Activated naive CD8-positive, alpha-beta T cell treated with anti-CD3 and anti-CD28 coated beads, Interleukin-2, amount 50 U/mL, for 16 hours (primary cell): Measurements from ENCODE around the gene VEGFA.
A peak's percentile ranks its signal among the peaks of the same experiment; 100 is the strongest.

ENCODE experiments used
- DNase-seq: peaks from one replicate; pipeline ENCODE4 v3.0.0-alpha.2; 2020; ENCODE audit warnings: low read depth, low spot score

Gene VEGFA

DNA sequence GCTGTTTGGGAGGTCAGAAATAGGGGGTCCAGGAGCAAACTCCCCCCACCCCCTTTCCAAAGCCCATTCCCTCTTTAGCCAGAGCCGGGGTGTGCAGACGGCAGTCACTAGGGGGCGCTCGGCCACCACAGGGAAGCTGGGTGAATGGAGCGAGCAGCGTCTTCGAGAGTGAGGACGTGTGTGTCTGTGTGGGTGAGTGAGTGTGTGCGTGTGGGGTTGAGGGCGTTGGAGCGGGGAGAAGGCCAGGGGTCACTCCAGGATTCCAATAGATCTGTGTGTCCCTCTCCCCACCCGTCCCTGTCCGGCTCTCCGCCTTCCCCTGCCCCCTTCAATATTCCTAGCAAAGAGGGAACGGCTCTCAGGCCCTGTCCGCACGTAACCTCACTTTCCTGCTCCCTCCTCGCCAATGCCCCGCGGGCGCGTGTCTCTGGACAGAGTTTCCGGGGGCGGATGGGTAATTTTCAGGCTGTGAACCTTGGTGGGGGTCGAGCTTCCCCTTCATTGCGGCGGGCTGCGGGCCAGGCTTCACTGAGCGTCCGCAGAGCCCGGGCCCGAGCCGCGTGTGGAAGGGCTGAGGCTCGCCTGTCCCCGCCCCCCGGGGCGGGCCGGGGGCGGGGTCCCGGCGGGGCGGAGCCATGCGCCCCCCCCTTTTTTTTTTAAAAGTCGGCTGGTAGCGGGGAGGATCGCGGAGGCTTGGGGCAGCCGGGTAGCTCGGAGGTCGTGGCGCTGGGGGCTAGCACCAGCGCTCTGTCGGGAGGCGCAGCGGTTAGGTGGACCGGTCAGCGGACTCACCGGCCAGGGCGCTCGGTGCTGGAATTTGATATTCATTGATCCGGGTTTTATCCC lies at the start of gene VEGFA:
VEGFA (plus strand) TSS at position 686 of the 846 bp plus-strand sequence.
- peak; percentile 79 for DNase-seq

DNA sequence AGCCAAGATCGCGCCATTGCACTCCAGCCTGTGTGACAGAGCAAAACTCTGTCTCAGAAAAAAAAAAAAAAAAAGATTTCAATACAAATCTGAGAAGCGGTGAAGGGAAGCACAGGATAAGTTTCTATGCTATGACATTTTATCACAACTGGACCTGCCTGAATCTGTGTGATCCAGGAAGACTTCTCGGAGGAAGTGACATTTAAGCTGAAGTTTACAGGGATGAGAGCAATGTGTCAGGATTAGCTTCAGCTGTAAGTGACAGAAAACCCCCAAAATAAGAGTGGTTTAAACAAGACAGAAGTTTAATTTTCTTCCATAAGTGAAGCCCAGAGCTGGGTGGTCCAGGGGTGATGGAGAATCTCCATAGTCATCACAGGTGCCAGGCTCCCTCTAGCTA lies 49.0 kb upstream of the VEGFA start:
- DNase-seq = no peak

- no peak for DNase-seq
Observed at GRCh38 chr6:43722920-43723545, 47.0 kb upstream of the VEGFA start.

- peak; percentile 50 for DNase-seq
Observed at GRCh38 chr6:43723737-43724295, 46.2 kb upstream of the VEGFA start.

- DNase-seq = no peak
Observed at GRCh38 chr6:43724354-43724753, 45.7 kb upstream of the VEGFA start.

- peak; percentile 61 for DNase-seq
Observed at GRCh38 chr6:43724914-43725642, 44.9 kb upstream of the VEGFA start.

- DNase-seq = no peak
Observed at GRCh38 chr6:43725643-43726580, 44.1 kb upstream of the VEGFA start.

DNA sequence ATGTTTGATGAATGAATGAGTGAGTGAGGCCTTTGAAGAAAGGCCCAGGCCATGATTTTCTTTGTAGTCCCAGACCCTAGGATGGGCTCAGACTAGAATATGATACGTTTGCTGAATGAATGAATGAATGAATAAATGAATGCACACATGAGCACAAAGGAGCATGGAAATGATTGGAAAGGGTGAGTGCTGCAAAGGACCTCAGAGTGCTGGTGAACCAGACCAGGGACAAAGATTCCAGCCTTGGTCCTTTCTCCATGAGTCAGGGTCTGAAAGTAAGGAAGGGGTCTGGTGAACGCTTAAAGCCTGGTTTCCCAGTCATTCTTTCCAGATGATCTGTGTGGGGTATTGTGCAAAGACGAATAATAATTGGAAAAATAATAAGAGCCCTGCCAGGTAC lies 42.4 kb upstream of the VEGFA start:
- DNase-seq = no peak

- no peak for DNase-seq
Observed at GRCh38 chr6:43728586-43728985, 41.4 kb upstream of the VEGFA start.

DNA sequence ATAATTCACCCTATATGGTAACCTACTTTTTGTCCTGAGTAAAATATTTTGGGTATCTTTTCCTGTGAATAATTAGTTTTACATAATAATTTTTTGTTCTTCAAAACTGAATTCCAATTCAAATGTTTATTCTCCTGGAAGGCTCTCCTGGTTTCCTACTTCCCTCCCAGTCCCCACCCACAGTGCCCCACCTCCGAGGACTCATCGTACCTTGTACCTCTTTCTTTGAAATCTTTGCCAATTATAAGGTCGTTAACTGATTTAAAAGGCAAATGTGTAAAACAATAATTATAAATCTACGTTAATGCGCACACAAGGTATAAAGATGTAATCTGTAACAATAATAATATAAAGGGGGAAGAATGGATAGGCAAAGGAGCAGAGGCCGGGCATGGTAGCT lies 40.5 kb upstream of the VEGFA start:
- DNase-seq = no peak

GRCh38 chr6:43730634-43731033 lies 39.4 kb upstream of the VEGFA start:
- DNase-seq = no peak

GRCh38 chr6:43733471-43734293 lies 36.3 kb upstream of the VEGFA start:
- DNase-seq = no peak

GRCh38 chr6:43734294-43734665 lies 35.7 kb upstream of the VEGFA start:
- DNase-seq = no peak

GRCh38 chr6:43735642-43736199 lies 34.3 kb upstream of the VEGFA start:
- no peak for DNase-seq

- DNase-seq = no peak
Observed at GRCh38 chr6:43736211-43736786, 33.7 kb upstream of the VEGFA start.

- DNase-seq = no peak
Observed at GRCh38 chr6:43736844-43737243, 33.2 kb upstream of the VEGFA start.

DNA sequence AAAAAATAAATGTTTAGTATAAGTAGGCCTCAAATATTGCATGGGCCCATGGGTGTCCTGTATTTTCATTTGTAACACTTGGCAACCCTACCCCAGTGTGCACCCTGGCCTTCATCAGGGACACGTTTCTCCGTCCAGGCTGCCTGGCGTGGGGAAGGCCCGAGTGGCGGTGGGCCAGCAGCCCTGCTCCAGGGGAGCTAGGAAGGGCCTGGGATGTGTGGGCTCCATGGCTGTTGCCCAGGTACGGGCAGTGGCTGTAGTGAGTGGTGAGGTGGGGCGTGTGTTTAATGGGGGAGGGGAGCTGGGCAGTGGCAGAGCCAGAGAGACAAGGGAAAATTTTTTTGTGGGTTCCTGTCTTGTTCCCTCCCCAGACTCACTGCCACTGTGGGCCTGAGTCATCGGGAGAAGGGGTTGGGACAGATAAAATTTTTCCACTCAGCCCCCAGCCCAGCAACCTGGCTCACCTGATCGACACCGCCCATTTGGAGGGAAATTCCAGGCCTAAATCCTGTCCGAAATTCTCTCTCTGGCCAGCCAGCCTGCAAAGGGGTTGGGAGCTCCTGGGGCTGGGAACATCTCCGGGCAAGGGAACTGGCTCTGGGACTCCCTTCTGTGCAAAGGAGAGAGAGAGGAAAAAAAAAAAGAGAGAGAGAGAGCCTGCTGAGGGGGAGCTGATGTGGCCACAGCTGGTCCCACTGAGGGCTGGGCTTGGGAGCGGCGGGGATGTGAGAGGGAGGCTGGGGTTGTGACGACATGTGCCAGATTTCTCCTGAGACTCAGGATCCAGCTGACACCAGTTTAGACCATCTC lies 32.5 kb upstream of the VEGFA start:
- DNase-seq = no peak

DNA sequence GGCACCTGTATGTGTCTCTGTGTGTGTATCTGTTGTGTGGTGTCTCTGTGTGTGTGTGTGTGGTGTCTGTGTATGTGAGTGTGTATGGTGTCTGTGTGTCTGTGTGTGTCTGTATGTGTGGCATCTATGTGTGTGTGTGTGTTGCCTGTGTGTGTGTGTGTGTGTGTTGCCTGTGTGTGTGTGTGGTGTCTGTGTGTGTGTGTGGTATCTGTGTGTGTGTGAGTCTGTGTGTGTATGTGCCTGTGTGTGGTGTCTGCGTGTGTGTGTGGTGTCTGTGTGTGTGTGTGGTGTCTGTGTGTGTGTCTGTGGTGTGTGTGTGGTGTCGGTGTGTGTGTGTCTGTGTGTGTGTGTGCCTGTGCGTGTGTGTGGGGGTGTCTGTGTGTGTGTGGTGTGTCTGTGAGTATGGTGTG lies 31.7 kb upstream of the VEGFA start:
- no peak for DNase-seq
